SK-N-SH treated with all-trans-retinoic acid at 6 μM for 48 hours (cell line): ENCODE data around the gene KCTD18.

Experiments
- ATAC-seq: fragments of 200-7000 bp; cut with Tn5 transposase; 3 replicates; pipeline ENCODE4 v1.9.1; 2020; ENCODE audit warnings: mild to moderate bottlenecking, moderate library complexity
- ARNTL ChIP-seq: fragments of 450-650 bp; formaldehyde crosslinking; IDR thresholded peaks from 2 replicates; pipeline ENCODE4 v1.5.0; 2020; ENCODE audit warnings: low read depth, mild to moderate bottlenecking, moderate library complexity, borderline replicate concordance
- BACH2 ChIP-seq: fragments of 250-450 bp; sonication (Bioruptor Pico); IDR thresholded peaks from 2 replicates; pipeline ENCODE4 v1.9.0; 2021; ENCODE audit warnings: mild to moderate bottlenecking, borderline replicate concordance
- CREB5 ChIP-seq: fragments of 250-450 bp; sonication (Bioruptor Pico); IDR thresholded peaks from 2 replicates; pipeline ENCODE4 v1.5.1; 2020; ENCODE audit warnings: low read depth, mild to moderate bottlenecking, moderate library complexity
- CSRNP3 ChIP-seq: fragments of 250-450 bp; sonication (Bioruptor Pico); IDR thresholded peaks from 2 replicates; pipeline ENCODE4 v1.5.1; 2021; ENCODE audit warnings: mild to moderate bottlenecking, moderate library complexity
- ESRRG ChIP-seq: fragments of 250-450 bp; sonication (Bioruptor Pico); IDR thresholded peaks from 2 replicates; pipeline ENCODE4 v1.6.1; 2021; ENCODE audit warnings: mild to moderate bottlenecking
- GLIS3 ChIP-seq: fragments of 250-450 bp; sonication (Bioruptor Pico); IDR thresholded peaks from 2 replicates; pipeline ENCODE4 v1.5.0; 2020; ENCODE audit warnings: mild to moderate bottlenecking, moderate library complexity
- OSR1 ChIP-seq: fragments of 250-450 bp; sonication (Bioruptor Pico); IDR thresholded peaks from 2 replicates; pipeline ENCODE4 v1.8.0; 2022; ENCODE audit warnings: moderate library complexity, mild to moderate bottlenecking, inconsistent platforms
- PATZ1 ChIP-seq: fragments of 250-450 bp; sonication (Bioruptor Pico); IDR thresholded peaks from 2 replicates; pipeline ENCODE4 v1.8.0; 2020; ENCODE audit warnings: mild to moderate bottlenecking, moderate library complexity, borderline replicate concordance
- POU6F1 ChIP-seq: fragments of 250-450 bp; sonication (Bioruptor Pico); IDR thresholded peaks from 2 replicates; pipeline ENCODE4 v1.8.0; 2021; ENCODE audit warnings: low read depth, mild to moderate bottlenecking, moderate library complexity, borderline replicate concordance
- PPARA ChIP-seq: fragments of 250-450 bp; sonication (Bioruptor Pico); IDR thresholded peaks from 2 replicates; pipeline ENCODE4 v1.5.0; 2020; ENCODE audit warnings: mild to moderate bottlenecking, borderline replicate concordance
- RARB ChIP-seq: fragments of 250-450 bp; sonication (Bioruptor Pico); IDR thresholded peaks from 2 replicates; pipeline ENCODE4 v1.8.0; 2021; ENCODE audit warnings: mild to moderate bottlenecking, moderate library complexity
- SNAI2 ChIP-seq: fragments of 250-450 bp; sonication (Bioruptor Pico); IDR thresholded peaks from 2 replicates; pipeline ENCODE4 v1.5.0; 2020; ENCODE audit warnings: mild to moderate bottlenecking, moderate library complexity
- TCF4 ChIP-seq: fragments of 250-450 bp; sonication (Bioruptor Pico); IDR thresholded peaks from 2 replicates; pipeline ENCODE4 v1.8.0; 2021; ENCODE audit warnings: mild to moderate bottlenecking, moderate library complexity, borderline replicate concordance
- TOX ChIP-seq: fragments of 250-450 bp; sonication (Bioruptor Pico); IDR thresholded peaks from 2 replicates; pipeline ENCODE4 v1.8.0; 2021; ENCODE audit warnings: mild to moderate bottlenecking, moderate library complexity, borderline replicate concordance
- TSHZ2 ChIP-seq: fragments of 250-450 bp; sonication (Bioruptor Pico); IDR thresholded peaks from 2 replicates; pipeline ENCODE4 v1.5.0; 2020; ENCODE audit warnings: mild to moderate bottlenecking, moderate library complexity
- ZFP3 ChIP-seq: fragments of 250-450 bp; sonication (Bioruptor Pico); IDR thresholded peaks from 2 replicates; pipeline ENCODE4 v1.5.0; 2020; ENCODE audit warnings: mild to moderate bottlenecking, moderate library complexity
- ZFP30 ChIP-seq: fragments of 450-650 bp; formaldehyde crosslinking; IDR thresholded peaks from 2 replicates; pipeline ENCODE4 v1.5.0; 2022; ENCODE audit warnings: mild to moderate bottlenecking, moderate library complexity
- ZNF565 ChIP-seq: fragments of 450-650 bp; formaldehyde crosslinking; conservative IDR thresholded peaks from 2 replicates; pipeline ENCODE4 v1.5.0; 2020; ENCODE audit warnings: low read depth, mild to moderate bottlenecking, moderate library complexity
- ZNF70 ChIP-seq: fragments of 450-650 bp; formaldehyde crosslinking; IDR thresholded peaks from 2 replicates; pipeline ENCODE4 v1.5.0; 2020; ENCODE audit warnings: mild to moderate bottlenecking, moderate library complexity

KCTD18 gene

GRCh38 chr2:200461846-200462710 lies 47.8 kb downstream of the KCTD18 start (continued):
- no peak for TF ChIP-seq TSHZ2 (CRISPR knock-in tag)
- TF ChIP-seq PPARA = no peak
- TF ChIP-seq SNAI2 (CRISPR knock-in tag) = no peak
- no peak for TF ChIP-seq ZNF565 (CRISPR knock-in tag)
- TF ChIP-seq ARNTL (CRISPR knock-in tag) = no peak

GRCh38 chr2:200459101-200459500 lies 50.8 kb downstream of the KCTD18 start:
- ATAC-seq = no peak
- TF ChIP-seq RARB (CRISPR knock-in tag) (no peak), ZFP3 (no peak), TSHZ2 (CRISPR knock-in tag) (no peak), ZNF70 (CRISPR knock-in tag) (no peak), CSRNP3 (CRISPR knock-in tag) (no peak), SNAI2 (CRISPR knock-in tag) (no peak), ARNTL (CRISPR knock-in tag) (no peak), PPARA (no peak), PATZ1 (no peak), ZNF565 (CRISPR knock-in tag) (no peak), ESRRG (no peak), TCF4 (CRISPR knock-in tag) (no peak), GLIS3 (CRISPR knock-in tag) (no peak), OSR1 (CRISPR knock-in tag) (no peak), ZFP30 (CRISPR knock-in tag) (no peak), POU6F1 (no peak), CREB5 (CRISPR knock-in tag) (no peak), TOX (no peak), BACH2 (CRISPR knock-in tag) (no peak)
